OCI-LY3 (cell line): Measurements from ENCODE around the gene CRTC1.
A peak's percentile ranks its signal among the peaks of the same experiment; 100 is the strongest.
"Not testable (repeated sequence)": the region's sequence is repeated elsewhere in the genome, so short reads cannot be mapped to it uniquely, and the experiment has no call there.

ENCODE experiments used
- H2AFZ ChIP-seq: fragments of 200-600, 300-600 bp; shearing (Covaris generic); 2 replicates; pipeline ENCODE4 v1.6.0; 2014; ENCODE audit warnings: antibody characterized with exemption, low read depth, low read length
- H3K27ac ChIP-seq: fragments of 200-600, 300-600 bp; sonication (generic); 2 replicates; pipeline ENCODE4 v1.5.1; 2014; ENCODE audit warnings: mild to moderate bottlenecking, low read length, moderate library complexity, mixed read lengths
- H3K27me3 ChIP-seq: fragments of 200-600, 300-600 bp; sonication (generic); 2 replicates; pipeline ENCODE4 v1.6.1; 2014; ENCODE audit warnings: low read depth, low read length, mixed read lengths
- H3K36me3 ChIP-seq: fragments of 200-600, 300-600 bp; sonication (generic); replicated peaks from 2 replicates; pipeline ENCODE3; 2014; ENCODE audit warnings: low read depth, low read length, mixed read lengths
- H3K4me1 ChIP-seq: fragments of 300-600, 200-600 bp; sonication (generic); 2 replicates; pipeline ENCODE4 v1.6.1; 2014; ENCODE audit warnings: low read length, mixed read lengths
- H3K4me2 ChIP-seq: fragments of 200-600, 300-600 bp; sonication (generic); 2 replicates; pipeline ENCODE4 v1.6.1; 2014; ENCODE audit warnings: low read length, mixed read lengths
- H3K4me3 ChIP-seq: fragments of 300-600, 200-600 bp; sonication (generic); 2 replicates; pipeline ENCODE4 v1.5.1; 2014; ENCODE audit warnings: antibody characterized with exemption, mild to moderate bottlenecking, low read length, moderate library complexity
- H3K79me2 ChIP-seq: fragments of 300-600, 200-600 bp; shearing (Covaris generic); 2 replicates; pipeline ENCODE4 v1.6.1; 2014; ENCODE audit warnings: mild to moderate bottlenecking, low read length, mixed read lengths
- H3K9ac ChIP-seq: fragments of 300-600, 200-600 bp; shearing (Covaris generic); 2 replicates; pipeline ENCODE4 v1.6.0; 2014; ENCODE audit warnings: mild to moderate bottlenecking, low read length, moderate library complexity
- H3K9me3 ChIP-seq: fragments of 200-600, 300-600 bp; shearing (Covaris generic); 2 replicates; pipeline ENCODE4 v1.6.1; 2014; ENCODE audit warnings: low read length, mixed read lengths; ENCODE audit not compliant: insufficient read depth
- H4K20me1 ChIP-seq: fragments of 200-600, 300-600 bp; sonication (generic); 2 replicates; pipeline ENCODE4 v1.6.1; 2016; ENCODE audit warnings: low read length, mixed read lengths; ENCODE audit not compliant: insufficient read depth
- EZH2phosphoT487 ChIP-seq: fragments of 200-600 bp; shearing (Covaris generic); IDR thresholded peaks from 2 replicates; pipeline ENCODE4 v1.6.1; 2018; ENCODE audit warnings: antibody characterized with exemption, mixed run types, low read depth
- TF ChIP-seq, protein P1 (sequence below): fragments of 200-600, 300-600 bp; sonication (generic); IDR thresholded peaks from 2 replicates; pipeline ENCODE4 v1.5.1; 2014; ENCODE audit warnings: antibody characterized with exemption, low read length, low read depth

Gene CRTC1

DNA sequence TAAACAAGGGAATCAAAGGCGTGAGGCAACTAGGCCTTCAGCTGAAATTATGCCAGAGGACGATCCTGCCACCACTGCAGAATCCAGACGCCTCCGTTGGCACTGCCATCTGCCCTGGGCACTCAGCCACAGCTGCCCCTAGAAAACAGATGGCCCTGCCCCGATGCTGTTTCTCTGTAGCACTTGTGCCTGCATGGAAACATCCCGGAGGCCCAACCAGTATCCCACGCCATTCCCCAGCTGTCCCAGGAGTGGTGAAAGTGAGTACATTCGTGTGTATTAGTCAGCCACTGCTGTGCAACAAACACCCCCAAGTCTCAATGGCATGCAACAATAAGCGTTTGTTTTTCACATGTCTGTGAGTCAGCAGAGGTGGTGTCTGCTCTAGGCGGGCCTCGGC is 8.9 kb upstream of the CRTC1 start:
- Histone ChIP-seq H4K20me1 (no peaks in the 10 kb centered on the region), H2AFZ (no peak overlapping the region), H3K9me3 (no peaks in the 10 kb centered on the region), H3K9ac (no peak overlapping the region), H3K4me1 (no peaks in the 10 kb centered on the region), H3K27ac (no peak overlapping the region), H3K4me3 (no peak overlapping the region), H3K4me2 (no peak overlapping the region), H3K27me3 (no peaks in the 10 kb centered on the region), H3K36me3 (no peaks in the 10 kb centered on the region), H3K79me2 (no peaks in the 10 kb centered on the region)
- no peak for TF ChIP-seq EZH2phosphoT487
- TF ChIP-seq, protein P1, sequence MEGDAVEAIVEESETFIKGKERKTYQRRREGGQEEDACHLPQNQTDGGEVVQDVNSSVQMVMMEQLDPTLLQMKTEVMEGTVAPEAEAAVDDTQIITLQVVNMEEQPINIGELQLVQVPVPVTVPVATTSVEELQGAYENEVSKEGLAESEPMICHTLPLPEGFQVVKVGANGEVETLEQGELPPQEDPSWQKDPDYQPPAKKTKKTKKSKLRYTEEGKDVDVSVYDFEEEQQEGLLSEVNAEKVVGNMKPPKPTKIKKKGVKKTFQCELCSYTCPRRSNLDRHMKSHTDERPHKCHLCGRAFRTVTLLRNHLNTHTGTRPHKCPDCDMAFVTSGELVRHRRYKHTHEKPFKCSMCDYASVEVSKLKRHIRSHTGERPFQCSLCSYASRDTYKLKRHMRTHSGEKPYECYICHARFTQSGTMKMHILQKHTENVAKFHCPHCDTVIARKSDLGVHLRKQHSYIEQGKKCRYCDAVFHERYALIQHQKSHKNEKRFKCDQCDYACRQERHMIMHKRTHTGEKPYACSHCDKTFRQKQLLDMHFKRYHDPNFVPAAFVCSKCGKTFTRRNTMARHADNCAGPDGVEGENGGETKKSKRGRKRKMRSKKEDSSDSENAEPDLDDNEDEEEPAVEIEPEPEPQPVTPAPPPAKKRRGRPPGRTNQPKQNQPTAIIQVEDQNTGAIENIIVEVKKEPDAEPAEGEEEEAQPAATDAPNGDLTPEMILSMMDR: no peak

DNA sequence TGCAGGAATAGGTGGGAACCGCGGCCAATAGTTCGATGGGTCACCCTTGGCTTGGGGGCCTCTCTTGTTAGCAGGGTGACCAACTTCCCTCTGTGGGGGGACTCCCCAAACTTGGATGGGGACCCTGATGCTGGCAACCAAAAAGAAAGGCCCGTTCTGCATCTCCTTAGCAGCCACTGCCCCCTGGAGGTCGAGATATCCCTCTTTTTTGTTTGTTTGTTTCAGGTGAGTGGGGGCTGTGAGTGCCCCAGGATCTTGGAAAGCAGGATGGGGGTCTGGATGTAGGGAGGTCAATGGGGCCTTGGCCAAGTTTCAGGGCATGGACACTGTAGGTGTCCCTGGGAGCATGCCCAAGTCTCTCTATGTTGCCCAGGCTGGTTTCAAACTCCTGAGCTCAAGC is 7.7 kb upstream of the CRTC1 start:
- no peaks in the 10 kb centered on the region for H3K36me3 ChIP-seq
- no peak overlapping the region for H3K4me2 ChIP-seq
- H2AFZ ChIP-seq: no peak overlapping the region
- H3K9me3 ChIP-seq: no peaks in the 10 kb centered on the region
- H4K20me1 ChIP-seq: no peaks in the 10 kb centered on the region
- H3K27me3 ChIP-seq: no peaks in the 10 kb centered on the region
- H3K27ac ChIP-seq: no peak overlapping the region
- no peak overlapping the region for H3K9ac ChIP-seq
- H3K79me2 ChIP-seq: no peaks in the 10 kb centered on the region
- no peaks in the 10 kb centered on the region for H3K4me1 ChIP-seq
- no peak overlapping the region for H3K4me3 ChIP-seq
- no peak for TF ChIP-seq EZH2phosphoT487
- TF ChIP-seq, protein P1: peak; percentile 63

DNA sequence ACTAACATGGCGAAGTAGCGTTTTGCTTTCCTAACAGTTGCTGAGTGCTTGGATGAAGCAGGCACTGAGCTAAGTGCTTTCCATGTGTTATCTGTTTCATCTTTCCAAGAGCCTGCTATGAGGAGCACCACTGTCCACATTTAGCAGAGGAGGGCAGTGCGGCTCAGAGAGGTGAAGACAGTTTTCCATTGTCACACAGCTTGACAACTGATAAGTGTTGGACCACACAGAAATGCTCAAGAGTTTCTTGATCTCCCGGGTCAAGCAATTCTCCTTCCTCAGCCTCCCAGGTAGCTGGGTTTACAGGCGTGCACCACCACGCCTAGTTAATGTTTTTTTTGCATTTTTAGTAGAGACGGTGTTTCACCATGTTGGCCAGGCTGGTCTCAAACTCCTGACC is 6.8 kb upstream of the CRTC1 start:
- H3K4me2 ChIP-seq: no peak overlapping the region
- H3K4me3 ChIP-seq: no peak overlapping the region
- H3K36me3 ChIP-seq: no peaks in the 10 kb centered on the region
- no peaks in the 10 kb centered on the region for H3K27me3 ChIP-seq
- H3K9ac ChIP-seq: no peak overlapping the region
- no peaks in the 10 kb centered on the region for H3K9me3 ChIP-seq
- no peaks in the 10 kb centered on the region for H3K4me1 ChIP-seq
- no peak overlapping the region for H3K27ac ChIP-seq
- H4K20me1 ChIP-seq: no peaks in the 10 kb centered on the region
- no peaks in the 10 kb centered on the region for H3K79me2 ChIP-seq
- TF ChIP-seq EZH2phosphoT487: no peak
- TF ChIP-seq, protein P1: no peak
- H2AFZ ChIP-seq: no peak overlapping the region

DNA sequence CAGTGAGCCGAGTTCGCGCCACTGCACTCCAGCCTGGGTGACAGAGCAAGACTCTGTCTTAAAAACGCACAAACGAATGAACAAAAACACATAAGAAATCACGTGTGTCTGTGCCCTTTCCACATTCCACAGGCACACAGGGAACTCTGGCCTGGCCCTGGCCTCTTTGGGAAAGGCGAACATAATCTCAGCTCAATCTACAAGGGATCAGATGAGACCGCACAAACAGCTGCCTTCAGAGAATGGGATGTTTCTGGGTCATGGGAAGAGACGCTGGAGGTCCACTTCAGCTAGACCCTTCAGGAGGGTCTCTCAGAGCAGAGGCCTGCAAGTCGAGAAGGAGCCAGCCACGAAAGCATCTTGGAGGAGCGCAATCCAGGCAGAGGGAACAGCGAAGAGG is 6.3 kb upstream of the CRTC1 start:
- Histone ChIP-seq H2AFZ (no peak overlapping the region), H4K20me1 (no peaks in the 10 kb centered on the region), H3K27ac (no peak overlapping the region), H3K27me3 (no peaks in the 10 kb centered on the region), H3K4me2 (no peak overlapping the region), H3K4me1 (no peaks in the 10 kb centered on the region), H3K9ac (no peak overlapping the region), H3K9me3 (no peaks in the 10 kb centered on the region), H3K79me2 (no peaks in the 10 kb centered on the region), H3K4me3 (no peak overlapping the region), H3K36me3 (no peaks in the 10 kb centered on the region)
- TF ChIP-seq, protein P1: no peak
- TF ChIP-seq EZH2phosphoT487: no peak

DNA sequence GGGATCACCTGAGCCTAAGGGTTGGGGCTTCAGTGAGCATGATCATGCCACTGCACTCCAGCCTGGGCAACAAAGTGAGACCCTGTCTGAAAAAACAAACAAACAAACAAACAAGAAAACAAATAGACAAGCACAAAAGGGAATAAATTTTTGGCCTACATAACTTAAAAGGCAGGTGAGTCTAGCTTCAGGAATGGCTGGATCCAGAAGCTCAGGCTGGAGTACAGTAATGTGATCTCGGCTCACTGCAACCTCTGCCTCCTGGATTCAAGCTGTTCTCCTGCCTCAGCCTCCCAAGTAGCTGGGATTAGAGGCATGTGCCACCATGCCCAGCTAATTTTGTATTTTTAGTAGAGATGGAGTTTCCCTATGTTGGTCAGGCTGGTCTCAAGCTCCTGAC is 3.3 kb upstream of the CRTC1 start:
- not testable (repeated sequence) for H3K27ac ChIP-seq, H3K27me3 ChIP-seq, H3K9me3 ChIP-seq, H3K9ac ChIP-seq, H2AFZ ChIP-seq, H3K4me3 ChIP-seq, H3K4me2 ChIP-seq, H3K36me3 ChIP-seq, H4K20me1 ChIP-seq, H3K79me2 ChIP-seq
- peaks cover 10% of the 10 kb centered on the region for H3K4me1 ChIP-seq
